Measurements from ENCODE around the gene PPP1R11. TPM values are rescaled to one million over a fixed set of nuclear protein-coding genes. Genes with fewer than 3 reads are reported as not detected.

Gene PPP1R11
- total and polyA plus RNA-seq, 9 of the 15 experiments (the other 6 are each of a cell fraction or from before 2014, with no cell fraction given): 17.8 to 94.8 (median 44.6) TPM

GRCh38 chr6:30102970-30103871, 36.2 kb downstream of the PPP1R11 start (continued):
- TF ChIP-seq, protein P1, sequence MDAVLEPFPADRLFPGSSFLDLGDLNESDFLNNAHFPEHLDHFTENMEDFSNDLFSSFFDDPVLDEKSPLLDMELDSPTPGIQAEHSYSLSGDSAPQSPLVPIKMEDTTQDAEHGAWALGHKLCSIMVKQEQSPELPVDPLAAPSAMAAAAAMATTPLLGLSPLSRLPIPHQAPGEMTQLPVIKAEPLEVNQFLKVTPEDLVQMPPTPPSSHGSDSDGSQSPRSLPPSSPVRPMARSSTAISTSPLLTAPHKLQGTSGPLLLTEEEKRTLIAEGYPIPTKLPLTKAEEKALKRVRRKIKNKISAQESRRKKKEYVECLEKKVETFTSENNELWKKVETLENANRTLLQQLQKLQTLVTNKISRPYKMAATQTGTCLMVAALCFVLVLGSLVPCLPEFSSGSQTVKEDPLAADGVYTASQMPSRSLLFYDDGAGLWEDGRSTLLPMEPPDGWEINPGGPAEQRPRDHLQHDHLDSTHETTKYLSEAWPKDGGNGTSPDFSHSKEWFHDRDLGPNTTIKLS (IDR thresholded peaks at IDR 0.05; ENCODE audit: borderline replicate concordance, low read depth): no peak
- TF ChIP-seq ZNF586 (CRISPR knock-in tag; conservative IDR thresholded peaks at IDR 0.05) (no peak), HINFP (tag; conservative IDR thresholded peaks at IDR 0.05; ENCODE audit: low read depth) (no peak), PTRF (tag; IDR thresholded peaks at IDR 0.05) (no peak), ZNF431 (CRISPR knock-in tag; IDR thresholded peaks at IDR 0.05) (no peak), BCOR (IDR thresholded peaks at IDR 0.05) (no peak), MTA2 (IDR thresholded peaks at IDR 0.05; ENCODE audit: low read depth) (no peak), ZNF282 (CRISPR knock-in tag; IDR thresholded peaks at IDR 0.05) (no peak), MLX (CRISPR knock-in tag; conservative IDR thresholded peaks at IDR 0.05) (no peak), FOXA3 (CRISPR knock-in tag; conservative IDR thresholded peaks at IDR 0.05 in 1 of 2, IDR thresholded peaks at IDR 0.05 in 1 of 2) (peak; percentile 52 to 71; a peak in 3 of 4 replicates), XRCC5 (IDR thresholded peaks at IDR 0.05; ENCODE audit: low read depth, low read length) (peak; percentile 92), ZNF592 (IDR thresholded peaks at IDR 0.05) (no peak), TSC22D4 (tag; IDR thresholded peaks at IDR 0.05) (no peak), KAT7 (CRISPR knock-in tag; IDR thresholded peaks at IDR 0.05; ENCODE audit: borderline replicate concordance) (no peak), NONO (IDR thresholded peaks at IDR 0.05; ENCODE audit: low read depth in 2 of 2, low read length in 1 of 2) (no peak), FOXM1 (IDR thresholded peaks at IDR 0.05; ENCODE audit: low read depth) (0 out of 2 replicates have a peak, but pooled peaks have one; percentile 30), FOXM1 (CRISPR knock-in tag; IDR thresholded peaks at IDR 0.05; ENCODE audit: low read depth) (no peak)
- TF ChIP-seq, protein P2, sequence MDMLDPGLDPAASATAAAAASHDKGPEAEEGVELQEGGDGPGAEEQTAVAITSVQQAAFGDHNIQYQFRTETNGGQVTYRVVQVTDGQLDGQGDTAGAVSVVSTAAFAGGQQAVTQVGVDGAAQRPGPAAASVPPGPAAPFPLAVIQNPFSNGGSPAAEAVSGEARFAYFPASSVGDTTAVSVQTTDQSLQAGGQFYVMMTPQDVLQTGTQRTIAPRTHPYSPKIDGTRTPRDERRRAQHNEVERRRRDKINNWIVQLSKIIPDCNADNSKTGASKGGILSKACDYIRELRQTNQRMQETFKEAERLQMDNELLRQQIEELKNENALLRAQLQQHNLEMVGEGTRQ (CRISPR knock-in tag; IDR thresholded peaks at IDR 0.05): no peak
